Mesendoderm (in vitro differentiated cells): ENCODE data around the gene FOXP1.

ENCODE experiments used
- DNase-seq: peaks from one replicate; pipeline ENCODE4 v3.0.0; 2013
- H2AK5ac ChIP-seq: 2 replicates; pipeline ENCODE4 v1.6.1; 2013; ENCODE audit warnings: low read length, inconsistent platforms
- H2BK120ac ChIP-seq: 2 replicates; pipeline ENCODE4 v1.6.1; 2013; ENCODE audit warnings: low read depth, mild to moderate bottlenecking, low read length, moderate library complexity, mixed read lengths
- H2BK15ac ChIP-seq: replicated peaks from 2 replicates; pipeline ENCODE4 v1.6.1; 2013; ENCODE audit warnings: low read depth, mild to moderate bottlenecking, moderate library complexity
- H2BK5ac ChIP-seq: 2 replicates; pipeline ENCODE4 v1.6.1; 2013; ENCODE audit warnings: low read length, inconsistent platforms
- H3K18ac ChIP-seq: 2 replicates; pipeline ENCODE4 v1.6.1; 2013; ENCODE audit warnings: mild to moderate bottlenecking, low read length, mixed read lengths
- H3K23ac ChIP-seq: one replicate; pipeline ENCODE4 v1.6.1; 2013; ENCODE audit warnings: low read length
- H3K27ac ChIP-seq: 2 replicates; pipeline ENCODE4 v1.5.1; 2013; ENCODE audit warnings: low read depth, mild to moderate bottlenecking, inconsistent platforms, low read length, moderate library complexity
- H3K27me3 ChIP-seq: 2 replicates; pipeline ENCODE4 v1.6.1; 2013; ENCODE audit warnings: low read length, control low read depth, mild to moderate bottlenecking, inconsistent platforms; ENCODE audit not compliant: insufficient read depth, poor library complexity
- H3K36me3 ChIP-seq: 2 replicates; pipeline ENCODE4 v1.6.1; 2013; ENCODE audit warnings: low read length, inconsistent platforms; ENCODE audit not compliant: control insufficient read depth, insufficient read depth
- H3K4ac ChIP-seq: one replicate; pipeline ENCODE4 v1.6.1; 2013; ENCODE audit warnings: low read depth, mild to moderate bottlenecking, low read length, moderate library complexity
- H3K4me1 ChIP-seq: 2 replicates; pipeline ENCODE4 v1.6.1; 2013; ENCODE audit warnings: low read depth, low read length, inconsistent platforms; ENCODE audit not compliant: control insufficient read depth
- H3K4me2 ChIP-seq: 2 replicates; pipeline ENCODE4 v1.6.1; 2013; ENCODE audit warnings: low read length
- H3K4me3 ChIP-seq: 2 replicates; pipeline ENCODE4 v1.5.1; 2013; ENCODE audit warnings: mild to moderate bottlenecking, low read length
- H3K56ac ChIP-seq: one replicate; pipeline ENCODE4 v1.6.1; 2013; ENCODE audit warnings: low read length
- H3K79me1 ChIP-seq: 2 replicates; pipeline ENCODE4 v1.6.1; 2013; ENCODE audit warnings: low read length, inconsistent platforms
- H3K79me2 ChIP-seq: 2 replicates; pipeline ENCODE4 v1.6.1; 2013; ENCODE audit warnings: mild to moderate bottlenecking, low read length; ENCODE audit not compliant: control insufficient read depth, insufficient read depth
- H3K9ac ChIP-seq: 2 replicates; pipeline ENCODE4 v1.6.1; 2013; ENCODE audit warnings: low read length, inconsistent platforms
- H4K5ac ChIP-seq: one replicate; pipeline ENCODE4 v1.6.1; 2013; ENCODE audit warnings: low read length
- H4K8ac ChIP-seq: one replicate; pipeline ENCODE4 v1.6.1; 2013; ENCODE audit warnings: low read depth, mild to moderate bottlenecking, control low read depth, low read length, moderate library complexity
- WGBS: extraction: QIAGEN DNeasy Blood & Tissue Kit; methylation state at CpG from one replicate; pipeline ENCODE4 v1.1.7; 2013; ENCODE audit warnings: low lambda C conversion rate, missing lambda C conversion rate; ENCODE audit not compliant: insufficient coverage; ENCODE audit errors: extremely low coverage; 5-methylcytosine and 5-hydroxymethylcytosine counted together

FOXP1 gene

DNA sequence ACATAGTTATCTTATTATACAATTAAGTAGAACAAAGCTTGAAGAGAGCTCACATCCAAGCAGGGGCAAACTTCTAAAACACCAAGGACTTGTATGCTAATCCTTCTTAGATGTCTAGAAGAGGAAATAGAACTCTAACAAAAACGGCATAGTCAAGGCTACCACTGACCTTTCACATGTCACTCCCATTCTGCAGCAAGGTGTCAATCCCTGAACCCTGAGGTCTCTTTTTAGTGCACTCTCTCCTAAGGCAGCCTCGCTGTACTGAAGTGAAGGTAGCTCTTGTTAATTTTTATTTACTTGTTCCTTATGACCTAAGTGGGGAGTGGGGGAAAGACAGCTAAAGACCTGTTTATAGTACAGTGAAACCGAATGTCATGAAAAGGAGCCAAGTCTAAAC lies 506.5 kb downstream of the FOXP1 start:
- Histone ChIP-seq H3K18ac (no peak overlapping the region), H3K4me2 (no peak overlapping the region), H3K4me3 (no peak overlapping the region), H2BK15ac (no peak overlapping the region), H3K27ac (no peak overlapping the region), H3K27me3 (no peaks in the 10 kb centered on the region), H3K4me1 (no peaks in the 10 kb centered on the region), H3K79me2 (no peaks in the 10 kb centered on the region), H3K56ac (no peak overlapping the region), H4K5ac (no peak overlapping the region), H3K79me1 (no peaks in the 10 kb centered on the region), H3K4ac (no peak overlapping the region), H2AK5ac (no peak overlapping the region), H3K9ac (no peak overlapping the region), H4K8ac (no peak overlapping the region), H3K36me3 (no peaks in the 10 kb centered on the region), H2BK5ac (no peak overlapping the region), H3K23ac (no peak overlapping the region), H2BK120ac (no peak overlapping the region)
- WGBS: no CpG with 5 or more reads among the region's 3 CpGs
- DNase-seq: no peak

DNA sequence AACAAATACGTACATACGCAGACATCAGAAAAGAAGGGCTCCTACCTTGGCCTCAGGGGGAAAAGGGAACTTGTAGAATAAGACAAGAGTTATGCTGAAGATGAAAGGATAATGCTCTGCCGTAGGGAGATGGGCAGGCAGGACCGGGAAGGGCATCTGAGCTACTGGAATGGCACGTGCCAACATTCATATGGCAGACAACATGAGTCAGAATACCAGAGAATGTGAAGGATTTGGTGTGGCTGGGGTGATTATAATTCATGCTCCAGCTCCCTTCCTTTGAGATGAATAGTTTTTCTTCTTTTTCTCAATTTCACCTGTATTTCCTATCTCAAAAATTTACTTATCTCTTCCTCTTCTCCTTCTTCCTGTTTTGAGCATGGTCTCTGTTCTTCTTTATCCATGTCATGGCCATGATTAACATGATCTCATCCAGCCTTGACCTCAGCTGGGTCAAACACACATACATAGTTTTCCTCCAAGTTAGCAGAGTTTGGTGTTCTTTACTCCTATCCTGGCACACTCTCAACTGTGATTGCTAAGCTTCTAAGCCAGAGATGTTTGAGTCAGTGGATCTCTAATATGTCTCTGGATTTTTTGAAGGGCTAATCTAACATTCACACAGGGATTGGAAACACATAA lies 507.0 kb downstream of the FOXP1 start:
- H3K9ac ChIP-seq: no peak overlapping the region
- H4K8ac ChIP-seq: no peak overlapping the region
- no peak overlapping the region for H2AK5ac ChIP-seq
- no peaks in the 10 kb centered on the region for H3K79me2 ChIP-seq
- no peaks in the 10 kb centered on the region for H3K27me3 ChIP-seq
- DNase-seq: no peak
- H2BK15ac ChIP-seq: no peak overlapping the region
- H3K56ac ChIP-seq: no peak overlapping the region
- H3K4me3 ChIP-seq: no peak overlapping the region
- no peak overlapping the region for H3K18ac ChIP-seq
- no peaks in the 10 kb centered on the region for H3K36me3 ChIP-seq
- no CpG with 5 or more reads among the region's 5 CpGs for WGBS
- H3K79me1 ChIP-seq: no peaks in the 10 kb centered on the region
- no peak overlapping the region for H3K27ac ChIP-seq
- no peak overlapping the region for H2BK120ac ChIP-seq
- no peak overlapping the region for H3K23ac ChIP-seq
- no peaks in the 10 kb centered on the region for H3K4me1 ChIP-seq
- no peak overlapping the region for H4K5ac ChIP-seq
- H3K4ac ChIP-seq: no peak overlapping the region
- H2BK5ac ChIP-seq: no peak overlapping the region
- no peak overlapping the region for H3K4me2 ChIP-seq

- no peak overlapping the region for H4K8ac ChIP-seq
- H3K27me3 ChIP-seq: no peaks in the 10 kb centered on the region
- no peaks in the 10 kb centered on the region for H3K4me1 ChIP-seq
- no peak overlapping the region for H4K5ac ChIP-seq
- no peaks in the 10 kb centered on the region for H3K36me3 ChIP-seq
- H2BK5ac ChIP-seq: no peak overlapping the region
- no peak overlapping the region for H3K4me2 ChIP-seq
- no peak overlapping the region for H3K18ac ChIP-seq
- no peak overlapping the region for H3K56ac ChIP-seq
- H3K4ac ChIP-seq: no peak overlapping the region
- H3K4me3 ChIP-seq: no peak overlapping the region
- no peaks in the 10 kb centered on the region for H3K79me2 ChIP-seq
- no CpG with 5 or more reads among the region's 2 CpGs for WGBS
- no peak overlapping the region for H2BK15ac ChIP-seq
- DNase-seq: no peak
- H2BK120ac ChIP-seq: no peak overlapping the region
- H3K79me1 ChIP-seq: no peaks in the 10 kb centered on the region
- H3K9ac ChIP-seq: no peak overlapping the region
- no peak overlapping the region for H3K23ac ChIP-seq
- H3K27ac ChIP-seq: no peak overlapping the region
- H2AK5ac ChIP-seq: no peak overlapping the region
Measured at GRCh38 chr3:71075494-71075893, 508.0 kb downstream of the FOXP1 start.

- Histone ChIP-seq H3K4me3 (no peak overlapping the region), H2BK120ac (no peak overlapping the region), H3K79me1 (no peaks in the 10 kb centered on the region), H3K36me3 (no peaks in the 10 kb centered on the region), H3K56ac (no peak overlapping the region), H3K27me3 (no peaks in the 10 kb centered on the region), H3K79me2 (no peaks in the 10 kb centered on the region), H4K5ac (no peak overlapping the region), H3K4ac (no peak overlapping the region), H4K8ac (no peak overlapping the region), H2AK5ac (no peak overlapping the region), H2BK15ac (no peak overlapping the region), H2BK5ac (no peak overlapping the region), H3K9ac (no peak overlapping the region), H3K4me1 (no peaks in the 10 kb centered on the region), H3K18ac (no peak overlapping the region), H3K4me2 (no peak overlapping the region), H3K27ac (no peak overlapping the region), H3K23ac (no peak overlapping the region)
- DNase-seq: no peak
- WGBS: no CpG with 5 or more reads among the region's 3 CpGs
Measured at GRCh38 chr3:71074423-71074822, 509.1 kb downstream of the FOXP1 start.

- Histone ChIP-seq H3K4me1 (no peaks in the 10 kb centered on the region), H2BK15ac (no peak overlapping the region), H3K4ac (no peak overlapping the region), H2AK5ac (no peak overlapping the region), H3K18ac (no peak overlapping the region), H2BK5ac (no peak overlapping the region), H3K23ac (no peak overlapping the region), H2BK120ac (no peak overlapping the region), H4K5ac (no peak overlapping the region), H3K79me2 (no peaks in the 10 kb centered on the region), H3K79me1 (no peaks in the 10 kb centered on the region), H3K27me3 (no peaks in the 10 kb centered on the region), H3K9ac (no peak overlapping the region), H3K4me2 (no peak overlapping the region), H3K4me3 (no peak overlapping the region), H3K56ac (no peak overlapping the region), H4K8ac (no peak overlapping the region), H3K36me3 (no peaks in the 10 kb centered on the region), H3K27ac (no peak overlapping the region)
- no peak for DNase-seq
- WGBS: no CpG with 5 or more reads among the region's 4 CpGs
Measured at GRCh38 chr3:71072986-71073385, 510.5 kb downstream of the FOXP1 start.

DNA sequence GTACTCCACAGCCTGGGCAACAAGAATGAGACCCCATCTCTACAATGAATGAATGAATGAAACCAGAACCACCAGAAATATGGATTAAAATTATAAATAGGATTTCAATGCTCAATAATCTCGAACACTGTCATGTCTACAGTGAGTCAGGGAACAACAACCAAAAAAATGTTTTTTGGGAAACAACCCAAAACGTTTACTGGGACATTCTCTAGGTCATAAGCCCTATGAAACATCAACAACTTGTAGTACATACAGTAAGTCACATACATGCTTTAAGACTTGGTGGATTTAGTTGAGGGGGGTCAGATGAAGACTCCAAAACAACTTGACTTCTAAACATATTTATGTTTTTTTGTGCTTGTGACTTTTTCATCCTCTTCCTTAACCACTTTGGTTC lies 511.2 kb downstream of the FOXP1 start:
- no CpG with 5 or more reads among the region's 2 CpGs for WGBS

More for the DNA sequence above, 511.2 kb downstream of the FOXP1 start:
- Histone ChIP-seq H3K27me3 (no peaks in the 10 kb centered on the region), H3K9ac (no peak overlapping the region), H3K79me2 (no peaks in the 10 kb centered on the region), H3K36me3 (no peaks in the 10 kb centered on the region), H2BK120ac (no peak overlapping the region), H3K4ac (no peak overlapping the region), H3K18ac (no peak overlapping the region), H2BK5ac (no peak overlapping the region), H3K23ac (no peak overlapping the region), H3K4me1 (no peaks in the 10 kb centered on the region), H3K56ac (no peak overlapping the region), H3K4me3 (no peak overlapping the region), H4K8ac (no peak overlapping the region), H2BK15ac (no peak overlapping the region), H2AK5ac (no peak overlapping the region), H3K79me1 (no peaks in the 10 kb centered on the region), H3K4me2 (no peak overlapping the region), H4K5ac (no peak overlapping the region), H3K27ac (no peak overlapping the region)
- no peak for DNase-seq
